HG03571 (cell line): ENCODE measurements around the gene QSOX2.
A peak's percentile ranks its signal among the peaks of the same experiment; 100 is the strongest.

Experiments used
- ATAC-seq: cut with Tn5 transposase; IDR thresholded peaks from one replicate; pipeline ENCODE4 v1.9.1; 2021; ENCODE audit not compliant: unreplicated experiment

Gene QSOX2

DNA sequence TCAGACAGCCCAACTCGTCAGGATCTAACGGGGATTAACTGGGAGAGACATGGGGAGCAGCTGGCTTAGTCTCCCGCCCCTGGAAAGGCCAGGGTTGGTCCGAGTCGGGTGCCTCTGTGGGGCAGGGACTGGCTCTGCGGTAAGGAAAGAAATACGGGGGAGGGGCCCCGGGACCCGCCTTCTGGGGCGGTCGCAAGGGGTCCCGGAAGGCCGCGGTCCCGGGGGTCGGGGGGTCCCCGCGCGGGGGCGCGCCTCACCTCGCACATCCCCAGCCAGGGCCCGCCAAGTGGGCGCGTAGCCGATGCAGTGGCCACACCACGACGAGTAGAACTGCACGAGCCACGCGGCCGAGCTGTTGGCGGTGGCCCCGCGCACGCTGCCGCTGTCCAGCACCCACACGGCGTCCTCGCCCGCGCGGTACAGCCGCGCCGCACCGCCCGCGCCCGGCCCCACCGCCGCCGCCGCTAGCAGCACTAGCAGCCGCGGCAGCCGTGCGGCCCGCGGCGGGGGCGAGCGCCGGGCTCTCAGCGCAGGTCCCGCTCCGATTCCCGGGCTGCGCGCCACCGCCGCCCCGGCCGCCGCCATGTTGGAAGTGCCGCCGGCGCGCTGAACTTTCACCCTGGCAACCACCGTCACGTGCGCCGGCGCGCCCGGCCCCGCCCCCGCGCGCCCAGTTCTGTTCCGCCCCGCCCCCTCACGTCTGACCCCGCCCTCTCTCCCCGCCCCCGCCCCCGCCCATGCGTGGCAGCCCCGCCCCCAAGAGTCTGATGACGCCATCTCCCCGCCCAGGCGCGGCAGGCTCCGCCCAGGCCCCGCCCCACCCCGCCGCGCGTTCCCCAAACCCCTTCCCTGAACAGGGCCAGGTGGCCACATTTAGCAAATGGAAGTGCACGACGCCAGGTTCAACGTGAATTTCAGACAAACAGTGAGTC lies at the start of gene QSOX2:
TSS of gene QSOX2 (minus strand) at position 594 of the 932 bp plus-strand sequence. CDS start at position 585, 9 bp downstream.
- peak; percentile 35 for ATAC-seq

DNA sequence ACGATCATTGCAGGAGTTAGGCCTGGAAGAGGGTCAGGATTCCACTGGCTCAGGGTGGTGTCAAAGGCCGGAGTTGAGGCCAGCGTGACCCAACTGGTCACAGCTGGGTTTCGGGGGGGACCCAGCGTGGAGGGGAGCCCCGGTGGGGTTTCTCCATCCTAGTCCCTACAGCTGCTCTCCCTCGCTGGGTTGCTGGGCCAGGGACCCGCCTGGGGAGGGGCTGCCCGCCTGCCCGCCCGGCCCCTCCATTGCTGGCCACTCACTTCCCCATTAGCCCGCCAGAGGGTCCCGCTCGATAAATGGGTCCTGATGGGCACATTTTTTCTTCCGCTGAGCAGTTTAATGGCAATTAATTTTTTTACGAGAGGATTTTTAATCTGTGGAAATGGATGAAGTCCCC lies 49.4 kb upstream of the QSOX2 start:
- no peak for ATAC-seq

DNA sequence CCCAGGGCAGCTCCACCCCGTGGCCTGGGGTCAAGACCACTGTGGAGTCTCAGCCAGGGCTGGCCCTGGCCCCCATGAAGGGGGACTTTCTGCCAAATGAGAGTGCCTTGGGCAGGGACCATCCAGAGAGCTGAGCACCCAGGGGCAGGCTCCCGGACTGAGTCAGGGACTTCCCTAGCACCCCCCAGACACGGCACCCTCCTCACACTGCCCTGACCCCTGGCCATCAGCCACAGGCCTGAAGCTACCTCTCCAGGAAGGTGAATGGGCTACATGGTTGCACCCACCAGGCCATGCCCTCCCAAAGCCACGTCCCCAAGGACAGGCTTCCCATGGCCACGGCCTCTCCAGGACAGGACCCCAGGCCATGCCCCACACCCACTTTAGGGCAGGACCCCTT lies 48.8 kb upstream of the QSOX2 start:
- ATAC-seq, result no peak

DNA sequence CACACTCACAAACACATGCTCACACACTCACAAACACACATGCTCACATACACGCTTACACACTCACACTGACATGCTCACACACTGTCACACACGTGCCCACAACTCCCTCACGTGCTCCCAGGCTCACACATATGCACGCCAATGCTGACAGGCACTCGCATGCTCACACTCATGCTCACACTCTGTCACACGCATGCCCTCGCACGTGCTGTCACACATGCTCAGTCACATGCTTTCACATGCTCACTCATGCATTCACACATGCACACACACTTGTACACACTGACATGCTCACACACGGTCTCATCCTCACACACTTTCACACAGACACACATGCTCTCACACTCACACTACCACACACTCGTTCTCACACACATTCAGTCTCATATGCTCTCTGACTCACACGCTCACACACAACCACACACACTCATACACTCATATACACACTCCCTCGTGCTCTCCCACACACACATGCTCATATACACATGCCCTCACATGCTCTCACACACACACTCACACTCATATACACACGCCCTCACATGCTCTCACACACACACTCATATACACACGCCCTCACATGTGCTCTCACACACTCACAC lies 48.0 kb upstream of the QSOX2 start:
- ATAC-seq, result no peak

GRCh38 chr9:136292591-136293448 lies 47.2 kb upstream of the QSOX2 start:
- no peak for ATAC-seq

DNA sequence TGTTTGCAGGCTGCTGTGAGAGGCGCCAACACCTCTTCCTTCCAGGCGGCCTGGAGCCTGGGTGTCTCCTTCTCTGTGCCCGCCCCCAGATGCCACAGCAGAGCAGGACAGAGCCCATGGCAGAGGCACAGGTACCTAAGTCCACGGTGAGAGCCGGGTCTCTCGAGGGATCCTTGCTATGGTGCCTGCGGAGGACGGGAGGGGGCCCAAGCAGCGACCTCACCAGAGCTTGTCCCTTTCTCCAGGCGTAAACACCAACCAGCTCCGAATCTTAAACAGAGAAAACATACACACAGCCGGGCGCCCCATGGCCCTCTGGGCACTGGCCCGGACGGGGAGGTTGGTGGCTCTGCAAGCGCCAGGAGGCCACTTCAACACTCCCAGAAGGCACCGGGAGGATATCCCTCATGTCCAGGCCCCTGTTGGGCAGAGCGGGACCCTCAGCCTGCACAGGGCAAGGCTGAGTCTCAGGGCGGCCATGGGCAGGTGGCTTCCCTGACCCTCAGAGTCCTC lies 46.5 kb upstream of the QSOX2 start:
- no peak for ATAC-seq

GRCh38 chr9:136291306-136292025 lies 45.9 kb upstream of the QSOX2 start:
- no peak for ATAC-seq

GRCh38 chr9:136290508-136291000 lies 44.9 kb upstream of the QSOX2 start:
- no peak for ATAC-seq

DNA sequence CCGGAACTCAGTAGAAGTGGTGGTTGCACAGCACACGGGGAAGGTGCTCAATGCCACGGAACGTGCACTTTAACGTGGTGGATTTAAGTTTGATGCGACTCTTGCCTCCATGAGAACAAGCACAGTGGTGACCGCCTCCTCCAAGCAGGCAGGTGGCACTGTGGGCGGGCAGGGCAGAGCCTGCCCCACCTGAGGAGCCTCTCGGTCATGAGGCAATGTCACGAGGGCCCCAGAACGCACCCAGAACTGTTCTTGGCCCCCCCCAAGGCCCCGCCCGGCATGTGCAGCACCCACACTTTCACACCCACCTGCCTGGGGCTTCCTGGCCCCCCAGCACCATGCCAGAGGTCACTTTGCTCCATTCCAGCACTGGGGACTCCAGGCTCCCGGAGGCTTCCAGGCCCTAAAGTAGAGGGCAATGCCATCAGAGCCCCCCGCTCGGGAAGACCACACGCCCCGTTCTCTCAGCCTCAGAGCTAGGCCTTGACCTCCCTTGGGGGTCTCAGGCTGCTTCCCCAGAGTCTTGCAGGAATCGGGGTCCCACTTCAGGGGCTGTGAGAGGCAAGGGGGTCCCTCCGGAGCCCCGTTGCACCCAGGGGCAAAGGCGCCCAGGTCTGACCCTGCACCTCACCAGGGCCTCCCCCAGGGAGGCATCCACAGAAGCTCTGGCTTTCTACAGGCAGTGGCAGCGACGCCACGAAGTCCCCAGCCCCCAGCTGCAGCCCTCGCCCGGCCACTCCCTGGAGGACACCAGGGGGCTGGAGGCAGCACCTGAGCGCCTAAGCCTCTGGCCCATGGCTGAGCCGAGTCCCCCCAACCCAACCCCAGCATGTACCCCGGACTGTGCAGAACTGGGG lies 44.3 kb upstream of the QSOX2 start:
- ATAC-seq, result no peak

GRCh38 chr9:136287960-136288753 lies 42.5 kb upstream of the QSOX2 start:
- no peak for ATAC-seq

- ATAC-seq, result no peak
Observed at GRCh38 chr9:136286987-136287379, 41.4 kb upstream of the QSOX2 start.

- ATAC-seq, result no peak
Observed at GRCh38 chr9:136286359-136286986, 40.9 kb upstream of the QSOX2 start.

- ATAC-seq, result no peak
Observed at GRCh38 chr9:136285501-136286358, 40.1 kb upstream of the QSOX2 start.

- no peak for ATAC-seq
Observed at GRCh38 chr9:136284951-136285350, 39.3 kb upstream of the QSOX2 start.

- ATAC-seq, result no peak
Observed at GRCh38 chr9:136284311-136284710, 38.7 kb upstream of the QSOX2 start.

DNA sequence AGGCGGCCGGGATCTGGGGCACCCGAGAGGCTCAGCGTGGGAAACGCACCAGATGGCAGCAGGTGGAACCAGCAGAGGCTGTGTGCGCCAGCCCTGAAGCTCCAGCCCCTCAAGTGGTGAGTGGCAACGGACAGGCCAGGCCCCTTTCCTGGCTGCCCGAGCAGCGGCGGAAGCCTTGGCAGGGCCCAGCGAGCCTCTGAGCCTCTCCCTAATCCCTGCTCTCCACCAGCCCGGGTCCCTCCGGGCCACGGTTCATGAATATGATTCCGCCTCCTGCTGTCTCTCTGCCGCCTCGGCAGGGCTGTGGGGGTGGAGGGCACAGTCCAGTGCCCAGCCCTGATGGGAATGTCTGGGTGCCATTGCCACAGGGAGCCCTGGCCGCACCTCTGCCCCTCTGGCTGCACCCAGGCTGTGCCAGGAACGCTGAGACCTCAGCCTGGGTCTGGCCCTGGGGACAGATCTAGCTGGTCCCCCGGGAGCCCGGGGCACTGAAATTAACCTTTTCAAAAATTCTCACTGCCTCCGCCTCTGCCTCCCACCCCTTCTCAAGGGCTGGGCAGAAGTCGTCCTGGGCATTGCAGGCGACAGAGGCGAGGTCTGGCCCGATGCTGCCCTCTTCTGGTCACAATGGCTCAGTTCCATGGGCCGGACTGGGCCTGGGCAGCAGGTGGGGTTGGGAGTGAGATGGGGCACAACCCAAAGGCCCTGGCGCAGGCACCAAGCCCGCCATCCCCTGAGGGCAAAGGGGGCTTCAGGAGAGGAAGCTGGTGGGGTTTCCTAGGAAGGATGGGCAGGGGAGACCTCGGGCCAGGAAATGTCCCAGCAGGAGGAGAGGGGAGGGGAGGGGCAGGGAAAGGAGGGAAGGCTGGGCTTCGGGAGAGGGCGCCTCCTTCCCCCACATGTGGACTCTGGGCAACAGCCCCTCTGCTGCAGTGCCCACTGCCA lies 38.0 kb upstream of the QSOX2 start:
- peak; percentile 59 for ATAC-seq
